HL-60/S4 (cell line): ENCODE data around the gene SAP30BP.
"Not testable (repeated sequence)": the region's sequence is repeated elsewhere in the genome, so short reads cannot be mapped to it uniquely, and the experiment has no call there.

Experiments
- in situ Hi-C: fragments of 300-500 bp; cut with MboI; formaldehyde crosslinking; loops from 2 replicates; pipeline ENCODE4 v1.14.3; 2022; ENCODE audit warnings: low sequenced_read_pairs

SAP30BP gene

DNA sequence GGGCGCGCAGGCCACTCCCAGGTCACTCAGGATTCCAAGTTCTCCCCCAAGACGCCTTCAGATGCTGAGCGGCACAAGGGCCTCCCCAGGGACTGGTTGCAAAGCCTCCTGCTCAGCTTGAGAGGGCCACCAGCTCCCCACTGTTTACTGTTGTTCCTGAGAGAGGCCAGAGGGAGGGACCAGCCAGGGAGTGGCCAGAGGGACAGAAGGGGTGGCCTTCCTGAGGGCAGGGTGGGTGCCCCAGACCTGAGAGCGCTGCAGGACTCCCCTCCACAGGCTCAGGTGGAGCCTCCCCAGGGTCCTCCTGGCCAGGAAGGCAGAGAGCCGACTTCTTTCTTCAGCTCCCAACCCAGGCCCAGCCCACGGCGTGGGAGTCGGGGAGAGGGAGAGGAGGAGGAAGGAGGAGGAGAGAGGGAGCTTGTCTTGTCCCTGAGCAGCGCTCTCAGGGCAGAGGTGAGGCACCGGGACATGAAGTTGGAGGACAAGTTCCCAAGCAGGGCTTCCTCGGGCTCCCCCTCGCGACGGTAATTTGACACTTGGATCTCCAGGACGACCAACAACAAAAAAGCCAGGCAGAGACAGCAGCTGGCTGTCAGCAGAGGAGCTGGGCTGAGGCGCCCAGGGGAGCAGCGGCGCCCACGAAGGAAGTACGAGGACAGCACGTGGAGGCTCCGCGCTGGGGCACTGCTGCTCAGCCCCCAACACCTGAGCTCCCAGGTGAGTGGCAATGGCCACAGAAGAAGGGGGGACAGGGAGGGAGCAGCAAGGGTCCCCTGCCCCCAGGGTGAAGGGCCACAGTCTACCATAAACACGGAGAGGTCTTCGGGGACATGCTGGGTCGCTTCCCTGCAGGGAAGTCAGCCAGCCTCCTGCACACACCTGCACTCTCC, 33.4 kb upstream of the SAP30BP start:
- in situ Hi-C loops = no loop called here

- in situ Hi-C loops = no loop called here
Observed at GRCh38 chr17:75634376-75634740, 32.8 kb upstream of the SAP30BP start.

DNA sequence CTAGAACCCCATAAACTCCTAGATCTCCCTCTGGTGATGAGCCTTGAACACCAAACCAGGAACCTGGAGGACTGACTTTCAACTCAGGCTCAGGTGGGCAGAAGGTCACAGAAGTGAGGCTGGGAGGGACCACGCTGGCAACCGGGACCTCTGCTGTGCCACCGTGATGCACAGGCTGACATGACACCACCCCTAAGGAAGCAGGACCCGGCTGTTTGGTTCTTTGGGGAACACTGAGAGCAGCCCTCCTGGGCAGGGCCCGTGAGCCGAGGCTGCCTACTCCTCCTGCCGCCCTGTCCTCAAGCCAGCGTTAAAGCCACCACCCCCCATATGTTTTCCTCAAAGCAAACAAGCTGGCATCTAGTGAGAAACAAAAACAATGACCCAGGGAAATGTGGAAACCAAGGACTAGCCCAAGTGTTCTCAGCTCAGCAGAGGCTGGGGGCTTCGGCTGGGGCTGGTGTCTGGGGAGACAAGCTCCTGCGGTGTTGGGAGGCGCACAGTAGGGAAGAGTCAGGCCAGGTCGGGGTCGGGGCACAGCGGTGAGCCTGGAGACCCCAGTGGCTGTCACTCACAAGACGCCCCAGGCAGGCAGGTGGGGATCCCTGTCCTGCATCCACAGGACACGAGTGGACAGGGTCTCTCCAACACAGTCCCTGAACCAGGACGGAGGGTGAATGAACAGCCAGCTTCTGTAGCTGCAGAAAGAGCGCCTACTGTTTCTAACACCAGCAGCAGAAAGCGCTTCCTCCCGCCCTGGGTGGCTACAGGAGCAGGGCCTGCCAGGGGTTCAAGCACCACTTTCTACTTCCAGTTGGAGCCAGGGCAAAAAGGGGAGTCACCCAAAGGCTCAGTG, 32.2 kb upstream of the SAP30BP start:
- in situ Hi-C loops = no loop called here

DNA sequence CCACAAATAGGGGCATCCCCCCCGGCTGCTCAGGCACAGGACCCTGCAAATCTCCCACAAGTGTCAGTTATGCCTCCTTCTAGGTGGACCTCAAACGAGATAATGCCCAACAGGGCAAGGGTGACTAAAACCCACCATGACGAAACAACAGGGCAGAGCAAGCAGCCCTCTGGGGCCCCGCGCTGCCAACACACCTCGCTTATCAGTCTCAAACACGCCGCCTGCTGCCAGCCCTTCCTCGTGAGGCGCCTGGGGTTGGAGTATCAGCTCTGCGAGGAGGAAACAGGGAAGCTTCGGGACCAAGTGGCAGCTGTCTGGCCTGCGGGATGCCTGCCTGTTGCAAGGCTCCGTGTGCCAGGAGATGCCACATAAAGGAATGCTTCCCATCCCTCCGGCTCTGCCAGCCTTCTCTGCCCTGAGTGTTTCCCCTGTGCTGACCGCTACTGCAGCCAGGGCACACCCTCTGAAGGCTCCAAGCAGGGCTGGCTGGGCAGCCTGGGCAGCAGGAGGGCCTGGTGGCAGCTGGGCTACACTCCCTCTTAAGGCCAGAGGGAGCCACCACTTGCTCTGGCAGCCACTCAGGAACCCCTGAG, 31.4 kb upstream of the SAP30BP start:
- in situ Hi-C loops = no loop called here

- in situ Hi-C loops = no loop called here
Observed at GRCh38 chr17:75636381-75637142, 30.6 kb upstream of the SAP30BP start.

DNA sequence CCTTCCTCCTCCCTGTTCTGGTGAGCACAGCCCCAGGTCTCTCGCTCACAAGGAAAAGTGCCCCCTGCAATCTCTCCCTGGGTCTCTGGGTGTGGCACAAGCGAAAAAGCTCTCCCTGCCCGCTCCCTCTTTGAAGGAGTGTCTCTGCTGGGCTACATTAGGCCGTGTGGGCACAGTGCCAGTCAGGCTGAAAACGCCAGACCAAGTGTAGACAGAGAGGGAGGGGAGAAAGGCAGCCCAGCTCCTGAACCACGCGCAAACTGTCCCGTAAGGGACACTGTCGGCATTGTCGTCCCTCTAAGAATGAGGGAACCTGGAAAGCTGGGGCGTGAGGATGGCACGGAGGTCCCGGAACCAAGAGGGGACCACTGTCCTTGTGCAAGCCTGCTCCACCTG, 30.0 kb upstream of the SAP30BP start:
- in situ Hi-C loops = no loop called here

DNA sequence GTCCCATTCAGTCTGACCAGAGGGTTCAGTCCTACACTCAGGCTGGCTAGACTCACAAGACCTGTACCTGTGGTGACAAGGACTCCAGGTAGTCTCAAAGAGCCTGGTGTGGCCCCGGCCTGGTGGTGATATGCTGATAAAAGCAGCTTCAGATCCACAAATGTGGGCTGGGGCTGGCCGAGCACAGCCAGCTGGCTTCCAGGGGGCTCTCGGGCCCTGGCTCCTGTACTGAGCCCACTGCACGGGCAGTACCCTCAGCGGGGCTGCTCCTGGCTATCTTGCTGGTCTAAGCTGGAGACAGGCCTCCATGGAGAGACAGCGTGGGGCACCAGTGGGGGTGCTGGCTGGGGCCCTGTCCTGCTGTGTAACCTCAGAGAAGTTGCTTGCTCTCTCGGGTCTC, 29.6 kb upstream of the SAP30BP start:
- in situ Hi-C loops = no loop called here

GRCh38 chr17:75638039-75638438, 29.1 kb upstream of the SAP30BP start:
- in situ Hi-C loops = not testable (repeated sequence)

- in situ Hi-C loops = no loop called here
Observed at GRCh38 chr17:75638893-75639292, 28.2 kb upstream of the SAP30BP start.

DNA sequence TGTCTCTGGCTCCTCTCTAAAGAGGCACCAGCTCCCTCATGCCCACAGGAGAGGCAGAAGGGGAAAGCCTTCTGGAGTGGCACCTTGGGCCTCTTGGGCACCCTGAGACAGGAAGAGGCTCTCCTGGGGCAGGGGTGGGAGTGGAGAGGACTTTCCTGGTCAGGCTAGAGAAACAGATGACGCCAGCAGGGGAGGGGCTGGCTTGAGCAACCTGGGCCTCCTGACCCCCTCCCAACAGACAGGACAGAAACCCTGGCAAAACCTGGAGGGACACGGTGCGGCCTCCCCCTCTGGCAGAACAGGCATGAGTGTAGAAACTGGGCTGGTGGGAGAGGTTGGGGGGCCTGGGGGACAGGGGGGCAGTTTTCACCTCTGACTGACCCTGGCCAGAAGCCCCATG, 27.8 kb upstream of the SAP30BP start:
- in situ Hi-C loops = no loop called here

DNA sequence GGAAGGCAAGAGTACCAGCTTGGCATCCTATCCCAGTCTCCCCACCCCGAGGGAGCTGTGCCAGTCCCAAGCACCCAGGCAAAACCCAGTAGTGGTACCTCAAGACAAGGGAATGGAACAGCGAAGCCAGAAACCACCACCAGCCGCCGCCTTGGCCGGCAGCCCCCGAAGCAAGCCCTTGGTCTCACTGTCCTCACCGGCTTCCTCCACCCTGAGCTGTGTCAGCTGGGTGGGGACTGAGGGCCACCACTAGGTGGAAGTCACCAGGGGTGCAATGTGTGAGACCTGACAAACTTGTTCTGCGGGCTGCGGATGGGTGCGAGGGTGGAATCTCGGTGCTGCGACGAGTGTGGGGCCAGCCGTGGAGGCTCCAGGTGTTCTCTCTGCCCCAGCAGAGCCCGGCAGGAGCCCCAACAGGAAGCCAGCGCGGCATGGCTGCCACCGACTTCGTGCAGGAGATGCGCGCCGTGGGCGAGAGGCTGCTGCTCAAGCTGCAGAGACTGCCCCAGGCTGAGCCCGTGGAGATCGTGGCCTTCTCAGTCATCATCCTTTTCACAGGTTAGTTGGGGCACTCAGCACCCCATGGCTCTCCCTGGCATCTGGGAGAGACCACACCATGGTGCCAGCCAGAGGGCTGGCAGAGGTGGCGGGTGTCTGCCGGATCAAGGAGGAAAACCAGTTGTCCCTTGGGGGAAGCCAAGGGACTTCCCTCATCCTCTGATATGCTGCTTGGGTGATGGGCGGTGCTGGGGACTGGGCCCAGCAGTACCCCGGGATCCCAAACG, 27.2 kb upstream of the SAP30BP start:
- in situ Hi-C loops = no loop called here

DNA sequence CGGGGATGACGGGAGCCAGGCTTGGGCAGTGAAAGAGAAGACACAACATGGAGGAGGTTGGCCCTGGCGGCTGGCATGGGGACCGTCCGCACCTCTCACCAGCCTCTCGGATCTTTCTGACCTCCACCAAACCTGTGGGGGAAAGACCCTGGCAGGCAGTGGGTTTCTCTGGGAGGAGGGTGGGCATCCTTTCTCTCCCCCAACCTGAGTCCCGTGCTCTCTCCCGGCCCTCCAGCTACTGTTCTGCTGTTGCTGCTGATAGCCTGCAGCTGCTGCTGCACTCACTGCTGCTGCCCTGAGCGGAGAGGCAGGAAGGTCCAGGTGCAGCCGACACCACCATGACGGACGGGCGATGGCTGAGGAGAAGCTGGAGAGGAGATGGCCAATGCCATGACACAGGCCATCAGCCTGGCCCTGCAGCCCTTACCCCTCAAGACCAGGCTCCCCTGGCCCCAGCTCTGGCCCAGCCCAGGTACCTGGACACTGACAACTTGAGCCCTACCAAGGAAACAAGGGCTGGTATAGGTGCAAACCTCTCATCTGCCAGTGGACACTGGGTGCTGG, 26.5 kb upstream of the SAP30BP start:
- in situ Hi-C loops = no loop called here

DNA sequence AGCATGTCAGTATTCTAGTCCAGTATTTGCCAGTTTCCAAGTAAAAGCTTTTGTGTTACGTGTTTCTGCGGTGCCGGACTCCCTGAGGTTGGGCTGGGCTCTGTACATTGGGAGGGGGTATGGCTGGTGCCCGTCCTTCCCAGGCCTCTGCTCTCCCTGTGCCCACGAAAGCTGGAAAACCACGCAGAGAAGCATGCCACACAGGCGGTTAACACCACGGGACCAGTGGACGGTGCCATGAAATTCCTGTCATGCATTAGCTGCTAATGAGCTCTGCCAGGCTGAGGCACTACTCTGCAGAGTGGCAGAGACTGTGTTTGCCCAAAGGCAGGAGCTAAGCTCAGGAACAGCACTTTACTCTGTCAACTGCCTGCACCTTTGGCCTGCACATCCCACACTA, 25.8 kb upstream of the SAP30BP start:
- in situ Hi-C loops = no loop called here

DNA sequence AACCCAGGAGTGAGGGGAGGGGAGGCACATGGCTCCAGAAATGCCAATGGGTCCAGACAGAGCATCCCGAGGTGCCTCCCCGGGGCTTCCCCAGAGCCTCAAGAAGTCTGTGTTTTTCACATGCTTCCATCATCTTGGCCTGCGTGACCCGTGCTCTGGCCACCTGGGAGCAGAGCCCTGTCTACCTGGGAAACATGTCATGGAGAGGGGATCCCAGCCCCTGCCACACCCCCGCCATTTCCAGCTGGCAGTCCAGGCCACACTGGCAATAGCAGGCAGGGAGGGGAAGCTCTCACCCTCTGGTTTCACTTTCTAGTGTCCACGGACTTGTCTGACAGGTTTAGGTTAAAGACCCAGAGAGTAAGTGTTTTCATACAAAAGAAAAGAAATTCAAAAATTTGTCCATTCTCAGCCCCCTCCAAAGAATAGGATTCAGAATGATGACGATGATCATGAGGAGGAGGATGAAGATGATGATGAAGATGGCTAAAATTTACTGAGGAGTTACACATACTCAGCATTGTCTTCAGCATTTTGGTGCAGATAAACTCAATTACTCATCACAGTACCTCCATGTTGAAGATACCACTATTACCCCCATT, 24.9 kb upstream of the SAP30BP start:
- in situ Hi-C loops = no loop called here

- in situ Hi-C loops = no loop called here
Observed at GRCh38 chr17:75642784-75643642, 24.1 kb upstream of the SAP30BP start.

- in situ Hi-C loops = no loop called here
Observed at GRCh38 chr17:75643643-75644017, 23.5 kb upstream of the SAP30BP start.

- in situ Hi-C loops = no loop called here
Observed at GRCh38 chr17:75645501-75645888, 21.6 kb upstream of the SAP30BP start.

DNA sequence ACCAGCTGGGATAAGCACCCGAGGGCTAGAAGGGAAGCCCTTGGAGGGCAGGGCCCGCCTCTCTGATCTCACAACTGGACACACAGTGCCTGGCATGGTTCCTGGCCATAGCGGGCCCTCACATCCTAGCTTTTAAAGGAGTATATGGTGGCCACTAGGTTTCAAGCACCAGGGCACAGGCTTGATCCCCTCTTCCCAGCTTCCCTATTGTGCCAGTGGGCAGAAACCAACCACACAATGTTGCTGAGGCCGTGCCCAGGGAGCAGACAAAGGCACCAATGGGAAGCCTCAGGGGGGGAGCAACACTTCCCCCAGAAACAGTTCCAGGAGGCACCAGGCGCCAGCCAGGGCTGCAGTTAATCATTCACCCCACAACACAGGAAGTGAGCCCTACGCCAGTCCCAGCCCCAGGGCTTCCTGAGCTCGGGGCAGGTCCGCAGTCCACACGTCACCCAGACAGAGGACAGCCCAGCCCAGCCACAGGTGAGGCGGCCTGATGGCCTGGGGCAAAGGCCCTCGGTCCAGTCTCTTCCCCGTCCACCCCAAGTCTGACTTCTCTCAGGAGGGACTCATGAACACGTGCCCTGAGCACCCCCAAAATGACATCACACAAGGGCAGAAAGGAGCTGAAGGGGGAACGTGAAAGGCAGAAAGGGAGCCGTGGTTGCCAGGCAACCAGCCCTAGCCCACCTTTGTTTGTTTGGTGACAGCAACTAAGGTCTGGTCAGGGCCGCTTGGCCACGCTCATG, 21.1 kb upstream of the SAP30BP start:
- in situ Hi-C loops = no loop called here
